Astrocyte of the spinal cord (primary cell): ENCODE results near the gene KCNK7.

Experiments used
- DNase-seq: peaks from one replicate; pipeline ENCODE4 v3.0.0; 2011; ENCODE audit warnings: low read depth, low spot score
- H3K4me3 ChIP-seq: 2 replicates; pipeline ENCODE4 v1.5.1; 2011; ENCODE audit warnings: low read depth, mild to moderate bottlenecking, low read length, moderate library complexity
- CTCF ChIP-seq: IDR thresholded peaks from 2 replicates; pipeline ENCODE4 v1.5.1; 2012; ENCODE audit warnings: low read depth, mild to moderate bottlenecking, low read length, inconsistent platforms
- in situ Hi-C: cut with HindIII; loops from 2 replicates; pipeline ENCODE4 v1.10.0; 2017; ENCODE audit warnings: low sequenced_read_pairs

The KCNK7 gene

GRCh38 chr11:65574109-65574810, 21.3 kb downstream of the KCNK7 start:
- DNase-seq = peak; percentile 97
- peak overlapping the region; percentile 69 for H3K4me3 ChIP-seq
- in situ Hi-C loops = no loop called here
- peak; percentile 70 for TF ChIP-seq CTCF

GRCh38 chr11:65573391-65574079, 22.1 kb downstream of the KCNK7 start:
- in situ Hi-C loops = no loop called here
- H3K4me3 ChIP-seq = peak overlapping the region; percentile 69
- no peak for TF ChIP-seq CTCF
- DNase-seq = no peak

GRCh38 chr11:65572356-65573051, 23.1 kb downstream of the KCNK7 start, which contains the start of gene FAM89B:
FAM89B (plus strand) TSS chr11:65572538; CDS start chr11:65572670, 132 bp downstream.
- in situ Hi-C loops = no loop called here

GRCh38 chr11:65571940-65572339, 23.7 kb downstream of the KCNK7 start:
- TF ChIP-seq CTCF = peak; percentile 53
- peak; percentile 54 for DNase-seq
- in situ Hi-C loops = no loop called here
- peak overlapping the region; percentile 69 for H3K4me3 ChIP-seq

More at GRCh38 chr11:65572356-65573051, 23.1 kb downstream of the KCNK7 start, which contains the start of gene FAM89B:
- H3K4me3 ChIP-seq = peak within 1 kb of the TSS; percentile 69
- TF ChIP-seq CTCF = no peak
- peak; percentile 85 for DNase-seq

GRCh38 chr11:65571420-65571819, 24.2 kb downstream of the KCNK7 start:
- H3K4me3 ChIP-seq = peak overlapping the region; percentile 69
- no peak for DNase-seq
- TF ChIP-seq CTCF = no peak
- in situ Hi-C loops = no loop called here
